ENCODE results near the gene FBXW2. TPM values are rescaled to one million over a fixed set of nuclear protein-coding genes. Genes with fewer than 3 reads are reported as not detected.

FBXW2 gene
- total RNA-seq, 1 experiment from 2014 or later, result 69.6 TPM

DNA sequence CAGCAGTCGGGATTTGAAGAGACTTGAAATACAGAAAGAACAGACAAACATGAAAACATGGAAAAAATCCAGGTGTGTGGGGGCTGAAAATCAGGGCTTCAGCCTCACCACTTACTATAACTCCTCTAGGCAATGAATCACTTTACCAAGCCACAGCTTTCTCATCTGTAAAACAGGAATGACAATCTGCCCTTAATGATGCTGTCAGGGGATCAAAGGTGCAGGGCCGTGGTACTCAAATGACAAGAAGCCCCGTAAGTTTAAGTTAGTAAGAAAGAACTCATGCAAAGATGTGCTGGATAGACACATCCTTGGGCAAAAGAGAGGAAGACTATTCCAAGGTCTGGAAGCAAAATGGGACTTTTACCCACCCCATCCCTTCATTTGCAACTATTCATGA lies 34.7 kb downstream of the FBXW2 start:
- no peaks in the 10 kb centered on the region for H4K20me1 ChIP-seq (ENCODE audit: insufficient read depth)
- TF ChIP-seq, protein P1, sequence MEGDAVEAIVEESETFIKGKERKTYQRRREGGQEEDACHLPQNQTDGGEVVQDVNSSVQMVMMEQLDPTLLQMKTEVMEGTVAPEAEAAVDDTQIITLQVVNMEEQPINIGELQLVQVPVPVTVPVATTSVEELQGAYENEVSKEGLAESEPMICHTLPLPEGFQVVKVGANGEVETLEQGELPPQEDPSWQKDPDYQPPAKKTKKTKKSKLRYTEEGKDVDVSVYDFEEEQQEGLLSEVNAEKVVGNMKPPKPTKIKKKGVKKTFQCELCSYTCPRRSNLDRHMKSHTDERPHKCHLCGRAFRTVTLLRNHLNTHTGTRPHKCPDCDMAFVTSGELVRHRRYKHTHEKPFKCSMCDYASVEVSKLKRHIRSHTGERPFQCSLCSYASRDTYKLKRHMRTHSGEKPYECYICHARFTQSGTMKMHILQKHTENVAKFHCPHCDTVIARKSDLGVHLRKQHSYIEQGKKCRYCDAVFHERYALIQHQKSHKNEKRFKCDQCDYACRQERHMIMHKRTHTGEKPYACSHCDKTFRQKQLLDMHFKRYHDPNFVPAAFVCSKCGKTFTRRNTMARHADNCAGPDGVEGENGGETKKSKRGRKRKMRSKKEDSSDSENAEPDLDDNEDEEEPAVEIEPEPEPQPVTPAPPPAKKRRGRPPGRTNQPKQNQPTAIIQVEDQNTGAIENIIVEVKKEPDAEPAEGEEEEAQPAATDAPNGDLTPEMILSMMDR (conservative IDR thresholded peaks at IDR 0.05), result no peak
- TF ChIP-seq EZH2 (IDR thresholded peaks at IDR 0.05; ENCODE audit: low read depth), result no peak
- BruUV-seq (replicated peaks), result no TSS peak
- intact Hi-C loops (cut with micrococcal nuclease; ENCODE audit: unreplicated experiment), result loop anchor here (5.0 kb wide), 1 partner anchor 564 kb away; no protein-coding TSS in a partner anchor
- H2AFZ ChIP-seq, result no peak overlapping the region
- no peaks in the 10 kb centered on the region for H3K9me3 ChIP-seq (ENCODE audit: insufficient read depth, low read depth)
- no peaks in the 10 kb centered on the region for H3K4me1 ChIP-seq (replicated peaks; ENCODE audit: insufficient read depth)
- H3K4me2 ChIP-seq, result no peak overlapping the region
- H3K79me2 ChIP-seq (ENCODE audit: low read depth), result no peaks in the 10 kb centered on the region
- H3F3A ChIP-seq (ENCODE audit: insufficient read depth, low read depth), result peaks cover 15% of the 10 kb centered on the region; the same call in 1 of the 2 replicates
- no peaks in the 10 kb centered on the region for H3K27me3 ChIP-seq (ENCODE audit: insufficient read depth, low read depth)
- no peak for DNase-seq
- ChIA-PET POLR2A (ENCODE audit: unreplicated experiment) (no interaction called here), CTCF (interaction anchor here (1.7 kb wide), 1 partner anchor 138 kb away, joined by 3 read pairs; no protein-coding TSS in a partner anchor)
- H3K9me2 ChIP-seq (ENCODE audit: insufficient read depth), result no peaks in the 10 kb centered on the region
- no peak overlapping the region for H3K4me3 ChIP-seq
- H3K27ac ChIP-seq, result no peak overlapping the region
- H3K36me3 ChIP-seq (ENCODE audit: low read depth), result 0 out of 2 replicates have a peak, but pooled peaks cover 15% of the 10 kb centered on the region

DNA sequence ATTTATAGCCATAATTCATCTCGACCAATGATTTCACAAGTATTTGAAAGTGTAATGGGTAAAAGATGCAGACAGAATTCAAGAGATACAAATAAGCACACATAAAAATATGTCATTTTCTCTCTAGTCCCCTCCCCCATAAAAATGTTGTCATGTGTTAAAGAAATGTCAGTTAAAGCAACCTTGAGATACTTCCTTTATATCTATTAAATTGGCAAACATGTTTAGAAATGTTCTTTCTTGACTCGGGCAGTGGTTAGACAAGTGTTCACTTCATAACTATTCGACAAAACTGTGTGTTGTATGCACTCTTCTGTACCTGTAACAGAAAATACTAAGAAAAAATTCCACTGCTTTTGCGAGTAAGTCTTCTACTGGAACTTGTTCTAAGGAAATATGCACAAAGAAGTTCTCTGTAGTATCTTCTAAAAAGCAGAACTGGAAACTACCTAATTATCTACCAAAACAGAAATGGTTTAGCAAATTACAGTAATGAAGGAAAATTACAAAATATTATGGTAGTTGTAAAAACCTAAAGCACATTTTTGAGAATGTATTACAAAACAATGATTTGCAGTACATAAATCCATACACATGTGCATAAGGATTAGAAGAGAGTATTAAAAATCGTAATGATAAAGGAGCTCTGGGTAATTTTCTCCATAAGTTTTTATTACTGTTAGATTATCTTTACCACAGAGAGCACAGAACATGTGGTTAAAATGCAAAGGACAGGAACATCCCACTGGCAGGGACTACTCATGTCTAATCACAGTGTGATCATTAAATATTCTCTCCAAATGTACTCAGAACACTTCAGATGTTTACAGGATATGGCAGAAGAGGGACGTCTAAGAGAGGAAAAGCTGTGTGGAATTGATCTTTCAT lies 35.9 kb downstream of the FBXW2 start:
- Histone ChIP-seq H3K79me2 (ENCODE audit: low read depth) (no peaks in the 10 kb centered on the region), H3K4me2 (no peak overlapping the region), H3K27ac (no peak overlapping the region), H3K9me3 (ENCODE audit: insufficient read depth, low read depth) (no peaks in the 10 kb centered on the region), H2AFZ (no peak overlapping the region), H3K4me1 (replicated peaks; ENCODE audit: insufficient read depth) (no peaks in the 10 kb centered on the region), H3K9me2 (ENCODE audit: insufficient read depth) (no peaks in the 10 kb centered on the region), H3K27me3 (ENCODE audit: insufficient read depth, low read depth) (no peaks in the 10 kb centered on the region), H3K36me3 (ENCODE audit: low read depth) (0 out of 2 replicates have a peak, but pooled peaks cover 5% of the 10 kb centered on the region), H3F3A (ENCODE audit: insufficient read depth, low read depth) (peaks cover 15% of the 10 kb centered on the region; the same call in 1 of the 2 replicates), H3K4me3 (no peak overlapping the region), H4K20me1 (ENCODE audit: insufficient read depth) (no peaks in the 10 kb centered on the region)
- intact Hi-C loops (cut with micrococcal nuclease; ENCODE audit: unreplicated experiment), result loop anchor here (2.0 to 5.0 kb wide), 2 partner anchors 456 to 565 kb away; no protein-coding TSS in a partner anchor
- POLR2A ChIA-PET (ENCODE audit: unreplicated experiment), result no interaction called here
- no TSS peak for BruUV-seq (replicated peaks)
- DNase-seq, result no peak
- TF ChIP-seq, protein P1 (conservative IDR thresholded peaks at IDR 0.05), result no peak
- no peak for TF ChIP-seq EZH2 (IDR thresholded peaks at IDR 0.05; ENCODE audit: low read depth)
- CTCF ChIA-PET, result interaction anchor here (0.6 to 1.7 kb wide), 3 partner anchors 8 to 444 kb away, joined by 3 to 7 read pairs (median 3); no protein-coding TSS in a partner anchor

DNA sequence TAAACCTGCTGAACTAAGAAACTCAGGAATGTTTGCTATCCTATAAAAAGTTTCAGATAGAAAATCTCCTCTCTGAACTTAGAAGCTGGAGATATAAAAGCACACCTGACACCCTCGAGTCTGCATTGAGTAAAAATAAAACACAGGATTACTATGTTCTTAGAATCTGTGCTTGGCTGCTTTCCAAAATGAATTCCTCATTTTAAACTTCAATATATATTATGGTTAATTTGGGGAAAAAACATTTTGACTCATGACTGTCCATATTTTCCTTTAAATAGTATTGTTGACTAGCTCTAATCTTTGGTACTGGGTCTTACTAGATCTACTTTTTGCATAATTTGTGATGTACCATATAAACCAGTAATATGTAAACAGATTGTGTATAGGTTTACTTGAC lies 36.7 kb downstream of the FBXW2 start:
- H4K20me1 ChIP-seq (ENCODE audit: insufficient read depth), result no peaks in the 10 kb centered on the region
- POLR2A ChIA-PET (ENCODE audit: unreplicated experiment), result no interaction called here
- BruUV-seq (replicated peaks), result no TSS peak

More for the DNA sequence above, 36.7 kb downstream of the FBXW2 start:
- no peak for DNase-seq
- no peaks in the 10 kb centered on the region for H3K79me2 ChIP-seq (ENCODE audit: low read depth)
- no peaks in the 10 kb centered on the region for H3K27me3 ChIP-seq (ENCODE audit: insufficient read depth, low read depth)
- TF ChIP-seq, protein P1 (conservative IDR thresholded peaks at IDR 0.05), result no peak
- TF ChIP-seq EZH2 (IDR thresholded peaks at IDR 0.05; ENCODE audit: low read depth), result no peak
- CTCF ChIA-PET, result interaction anchor here (0.8 to 1.4 kb wide), 2 partner anchors 9 to 303 kb away, joined by 3 to 12 read pairs; no protein-coding TSS in a partner anchor
- peaks cover 15% of the 10 kb centered on the region; the same call in 1 of the 2 replicates for H3F3A ChIP-seq (ENCODE audit: insufficient read depth, low read depth)
- no peak overlapping the region for H3K4me2 ChIP-seq
- no peaks in the 10 kb centered on the region for H3K9me3 ChIP-seq (ENCODE audit: insufficient read depth, low read depth)
- intact Hi-C loops (cut with micrococcal nuclease; ENCODE audit: unreplicated experiment), result loop anchor here (1.0 to 5.0 kb wide), 6 partner anchors 180 to 644 kb away; no protein-coding TSS in a partner anchor
- 0 out of 2 replicates have a peak overlapping the region, but pooled peaks have one; percentile 13 for H3K27ac ChIP-seq
- no peak overlapping the region for H2AFZ ChIP-seq
- H3K4me1 ChIP-seq (replicated peaks; ENCODE audit: insufficient read depth), result no peaks in the 10 kb centered on the region
- H3K4me3 ChIP-seq, result no peak overlapping the region
- H3K9me2 ChIP-seq (ENCODE audit: insufficient read depth), result no peaks in the 10 kb centered on the region
- 0 out of 2 replicates have a peak, but pooled peaks cover 5% of the 10 kb centered on the region for H3K36me3 ChIP-seq (ENCODE audit: low read depth)
